K562 (cell line): Measurements from ENCODE around the gene ELP5. TPM values are rescaled to one million over a fixed set of nuclear protein-coding genes. Genes with fewer than 3 reads are reported as not detected.

ENCODE experiments used
- BCL6 ChIP-seq: fragments of 250-450 bp; sonication (Bioruptor Pico); IDR thresholded peaks from 2 replicates; pipeline ENCODE4 v1.4.0; 2020
- BDP1 ChIP-seq: IDR thresholded peaks from 3 replicates; pipeline ENCODE4 v1.6.1; 2011; ENCODE audit not compliant: insufficient read length, insufficient read depth
- BRD9 ChIP-seq: fragments of 450-650 bp; IDR thresholded peaks from 2 replicates; pipeline ENCODE4 v1.6.1; 2018; ENCODE audit warnings: low read depth; ENCODE audit not compliant: partially characterized antibody
- ETV1 ChIP-seq: fragments of 450-650 bp; conservative IDR thresholded peaks from 2 replicates; pipeline ENCODE4 v1.6.1; 2016; ENCODE audit warnings: missing genetic modification characterization, control low read depth, low read depth, missing compliant biosample characterization
- FOXA1 ChIP-seq: fragments of 450-650 bp; IDR thresholded peaks from 2 replicates; pipeline ENCODE4 v1.6.1; 2016; ENCODE audit warnings: mild to moderate bottlenecking, borderline replicate concordance
- MXI1 ChIP-seq: IDR thresholded peaks from 2 replicates; pipeline ENCODE4 v1.6.1; 2011; ENCODE audit warnings: low read depth, mild to moderate bottlenecking, improper control_type of control experiment, low read length
- RCOR1 ChIP-seq, 2 experiments: IDR thresholded peaks; 2 replicates each; pipeline ENCODE4 v1.6.1; 2012; ENCODE audit warnings: low read depth in 2 of 2, low read length in 2 of 2, borderline replicate concordance in 1 of 2, improper control_type of control experiment in 1 of 2
- SNRNP70 ChIP-seq: fragments of 200-400 bp; formaldehyde crosslinking; optimal IDR thresholded peaks from 2 replicates; pipeline ENCODE3; 2017; ENCODE audit warnings: low read depth, low read length
- SREBF1 ChIP-seq: fragments of 150-350 bp; IDR thresholded peaks from 2 replicates; pipeline ENCODE4 v1.6.1; 2014; ENCODE audit warnings: antibody characterized with exemption, low read depth, low read length, borderline replicate concordance
- TAF15 ChIP-seq: fragments of 200-400 bp; formaldehyde crosslinking; IDR thresholded peaks from 2 replicates; pipeline ENCODE4 v1.6.1; 2017; ENCODE audit warnings: mild to moderate bottlenecking, low read depth, low read length, moderate library complexity
- TAF9B ChIP-seq: fragments of 450-650 bp; IDR thresholded peaks from 2 replicates; pipeline ENCODE4 v1.6.1; 2018; ENCODE audit warnings: mild to moderate bottlenecking; ENCODE audit not compliant: partially characterized antibody
- ZEB2 ChIP-seq: fragments of 450-650 bp; IDR thresholded peaks from 2 replicates; pipeline ENCODE4 v1.6.1; 2016
- ZFX ChIP-seq: sonication (generic); formaldehyde crosslinking; IDR thresholded peaks from 2 replicates; pipeline ENCODE4 v1.8.0; 2022; ENCODE audit warnings: mild to moderate bottlenecking, missing genetic modification reagents, moderate library complexity
- ZNF143 ChIP-seq: sonication (generic); formaldehyde crosslinking; IDR thresholded peaks from 2 replicates; pipeline ENCODE4 v1.9.0; 2022; ENCODE audit warnings: mild to moderate bottlenecking, missing genetic modification reagents
- ZNF212 ChIP-seq: fragments of 450-650 bp; formaldehyde crosslinking; IDR thresholded peaks from 2 replicates; pipeline ENCODE4 v1.4.0; 2020; ENCODE audit warnings: mild to moderate bottlenecking
- ZNF239 ChIP-seq: fragments of 250-450 bp; sonication (Bioruptor Pico); IDR thresholded peaks from 2 replicates; pipeline ENCODE4 v1.4.0; 2020; ENCODE audit warnings: mild to moderate bottlenecking
- ZNF3 ChIP-seq: fragments of 250-450 bp; sonication (Bioruptor Pico); IDR thresholded peaks from 2 replicates; pipeline ENCODE4 v1.5.0; 2021; ENCODE audit warnings: mild to moderate bottlenecking, moderate library complexity
- ZNF79 ChIP-seq: fragments of 250-450 bp; sonication (Bioruptor Pico); IDR thresholded peaks from 2 replicates; pipeline ENCODE4 v1.4.0; 2020; ENCODE audit warnings: low read depth, mild to moderate bottlenecking, moderate library complexity
- polyA plus RNA-seq, 8 experiments: library from polyadenylated mRNA; depleted of rRNA in 4 of 8; stranded (reverse) in 5 of 8; unstranded in 3 of 8; fragments of >200 nt; fragmentation: Nextera tagmentation in 2 of 8; fragmentation: Illumina TruSeq in 1 of 8; extraction: Ambion mirVana in 2 of 8; extraction: Trizol in 1 of 8; gene quantifications; 2 replicates each; pipeline versions ENCODE4 v1.2.1 to v1.2.3, GENCODE V29; 2011 to 2014; ENCODE audit warnings: inconsistent platforms in 1 of 8, missing spikeins in 1 of 8
- total RNA-seq, 7 experiments: library from RNA; depleted of rRNA in 6 of 7; stranded (reverse); fragments of >200 nt in 6 of 7; fragmentation: Illumina TruSeq in 2 of 7; extraction: Trizol in 2 of 7; gene quantifications; 2 replicates each; pipeline versions ENCODE4 v1.2.1 to v1.2.3, GENCODE V29; 2011 to 2021; ENCODE audit warnings: low replicate concordance in 1 of 7
- TF ChIP-seq, protein P1 (sequence below): sonication (generic); formaldehyde crosslinking; IDR thresholded peaks from 2 replicates; pipeline ENCODE4 v1.8.1; 2023; ENCODE audit warnings: missing genetic modification reagents, mild to moderate bottlenecking, borderline replicate concordance
- TF ChIP-seq, protein P2 (sequence below): sonication (generic); formaldehyde crosslinking; IDR thresholded peaks from 2 replicates; pipeline ENCODE4 v1.8.0; 2022; ENCODE audit warnings: mild to moderate bottlenecking, missing genetic modification reagents

The ELP5 gene
- total and polyA plus RNA-seq, 9 of the 15 experiments (the other 6 are each of a cell fraction or from before 2014, with no cell fraction given): 25.7 to 77.9 (median 52.9) TPM

- TF ChIP-seq, protein P1, sequence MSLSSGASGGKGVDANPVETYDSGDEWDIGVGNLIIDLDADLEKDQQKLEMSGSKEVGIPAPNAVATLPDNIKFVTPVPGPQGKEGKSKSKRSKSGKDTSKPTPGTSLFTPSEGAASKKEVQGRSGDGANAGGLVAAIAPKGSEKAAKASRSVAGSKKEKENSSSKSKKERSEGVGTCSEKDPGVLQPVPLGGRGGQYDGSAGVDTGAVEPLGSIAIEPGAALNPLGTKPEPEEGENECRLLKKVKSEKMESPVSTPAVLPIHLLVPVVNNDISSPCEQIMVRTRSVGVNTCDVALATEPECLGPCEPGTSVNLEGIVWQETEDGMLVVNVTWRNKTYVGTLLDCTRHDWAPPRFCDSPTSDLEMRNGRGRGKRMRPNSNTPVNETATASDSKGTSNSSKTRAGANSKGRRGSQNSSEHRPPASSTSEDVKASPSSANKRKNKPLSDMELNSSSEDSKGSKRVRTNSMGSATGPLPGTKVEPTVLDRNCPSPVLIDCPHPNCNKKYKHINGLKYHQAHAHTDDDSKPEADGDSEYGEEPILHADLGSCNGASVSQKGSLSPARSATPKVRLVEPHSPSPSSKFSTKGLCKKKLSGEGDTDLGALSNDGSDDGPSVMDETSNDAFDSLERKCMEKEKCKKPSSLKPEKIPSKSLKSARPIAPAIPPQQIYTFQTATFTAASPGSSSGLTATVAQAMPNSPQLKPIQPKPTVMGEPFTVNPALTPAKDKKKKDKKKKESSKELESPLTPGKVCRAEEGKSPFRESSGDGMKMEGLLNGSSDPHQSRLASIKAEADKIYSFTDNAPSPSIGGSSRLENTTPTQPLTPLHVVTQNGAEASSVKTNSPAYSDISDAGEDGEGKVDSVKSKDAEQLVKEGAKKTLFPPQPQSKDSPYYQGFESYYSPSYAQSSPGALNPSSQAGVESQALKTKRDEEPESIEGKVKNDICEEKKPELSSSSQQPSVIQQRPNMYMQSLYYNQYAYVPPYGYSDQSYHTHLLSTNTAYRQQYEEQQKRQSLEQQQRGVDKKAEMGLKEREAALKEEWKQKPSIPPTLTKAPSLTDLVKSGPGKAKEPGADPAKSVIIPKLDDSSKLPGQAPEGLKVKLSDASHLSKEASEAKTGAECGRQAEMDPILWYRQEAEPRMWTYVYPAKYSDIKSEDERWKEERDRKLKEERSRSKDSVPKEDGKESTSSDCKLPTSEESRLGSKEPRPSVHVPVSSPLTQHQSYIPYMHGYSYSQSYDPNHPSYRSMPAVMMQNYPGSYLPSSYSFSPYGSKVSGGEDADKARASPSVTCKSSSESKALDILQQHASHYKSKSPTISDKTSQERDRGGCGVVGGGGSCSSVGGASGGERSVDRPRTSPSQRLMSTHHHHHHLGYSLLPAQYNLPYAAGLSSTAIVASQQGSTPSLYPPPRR (CRISPR knock-in tag): no peak
- TF ChIP-seq FOXA1 (no peak), ZNF212 (CRISPR knock-in tag) (no peak), ZNF239 (CRISPR knock-in tag) (no peak), RCOR1 (IDR thresholded peaks at IDR 0.05; ENCODE audit: borderline replicate concordance in 1 of 2, low read depth in 2 of 2, low read length in 2 of 2) (peak in 1 of 2 experiments; percentile 14; a peak in 1 of 4 replicates), BCL6 (CRISPR knock-in tag) (no peak), ZEB2 (no peak), BDP1 (no peak), SREBF1 (no peak), SNRNP70 (no peak), ZNF3 (CRISPR knock-in tag) (no peak), TAF9B (no peak), ZNF143 (no peak), ZFX (CRISPR knock-in tag) (no peak), ZNF79 (CRISPR knock-in tag) (no peak), MXI1 (no peak), ETV1 (tag) (no peak), TAF15 (no peak), BRD9 (no peak)
- TF ChIP-seq, protein P2, sequence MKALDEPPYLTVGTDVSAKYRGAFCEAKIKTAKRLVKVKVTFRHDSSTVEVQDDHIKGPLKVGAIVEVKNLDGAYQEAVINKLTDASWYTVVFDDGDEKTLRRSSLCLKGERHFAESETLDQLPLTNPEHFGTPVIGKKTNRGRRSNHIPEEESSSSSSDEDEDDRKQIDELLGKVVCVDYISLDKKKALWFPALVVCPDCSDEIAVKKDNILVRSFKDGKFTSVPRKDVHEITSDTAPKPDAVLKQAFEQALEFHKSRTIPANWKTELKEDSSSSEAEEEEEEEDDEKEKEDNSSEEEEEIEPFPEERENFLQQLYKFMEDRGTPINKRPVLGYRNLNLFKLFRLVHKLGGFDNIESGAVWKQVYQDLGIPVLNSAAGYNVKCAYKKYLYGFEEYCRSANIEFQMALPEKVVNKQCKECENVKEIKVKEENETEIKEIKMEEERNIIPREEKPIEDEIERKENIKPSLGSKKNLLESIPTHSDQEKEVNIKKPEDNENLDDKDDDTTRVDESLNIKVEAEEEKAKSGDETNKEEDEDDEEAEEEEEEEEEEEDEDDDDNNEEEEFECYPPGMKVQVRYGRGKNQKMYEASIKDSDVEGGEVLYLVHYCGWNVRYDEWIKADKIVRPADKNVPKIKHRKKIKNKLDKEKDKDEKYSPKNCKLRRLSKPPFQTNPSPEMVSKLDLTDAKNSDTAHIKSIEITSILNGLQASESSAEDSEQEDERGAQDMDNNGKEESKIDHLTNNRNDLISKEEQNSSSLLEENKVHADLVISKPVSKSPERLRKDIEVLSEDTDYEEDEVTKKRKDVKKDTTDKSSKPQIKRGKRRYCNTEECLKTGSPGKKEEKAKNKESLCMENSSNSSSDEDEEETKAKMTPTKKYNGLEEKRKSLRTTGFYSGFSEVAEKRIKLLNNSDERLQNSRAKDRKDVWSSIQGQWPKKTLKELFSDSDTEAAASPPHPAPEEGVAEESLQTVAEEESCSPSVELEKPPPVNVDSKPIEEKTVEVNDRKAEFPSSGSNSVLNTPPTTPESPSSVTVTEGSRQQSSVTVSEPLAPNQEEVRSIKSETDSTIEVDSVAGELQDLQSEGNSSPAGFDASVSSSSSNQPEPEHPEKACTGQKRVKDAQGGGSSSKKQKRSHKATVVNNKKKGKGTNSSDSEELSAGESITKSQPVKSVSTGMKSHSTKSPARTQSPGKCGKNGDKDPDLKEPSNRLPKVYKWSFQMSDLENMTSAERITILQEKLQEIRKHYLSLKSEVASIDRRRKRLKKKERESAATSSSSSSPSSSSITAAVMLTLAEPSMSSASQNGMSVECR: no peak
These were observed 28.6 kb downstream of the ELP5 start (continued) for GRCh38 chr17:7280519-7281073.
